HepG2 (cell line): ENCODE data around the gene ASMT. TPM values are rescaled to one million over a fixed set of nuclear protein-coding genes. Genes with fewer than 3 reads are reported as not detected.

Experiments used
- ATAC-seq: fragments of 200-7000 bp; cut with Tn5 transposase; 3 replicates; pipeline ENCODE4 v1.9.1; 2020; ENCODE audit warnings: mild to moderate bottlenecking, moderate library complexity
- BruUV-seq: library from RNA; stranded (reverse); fragments of 400-500 nt; replicated peaks from 2 replicates; lab custom pipeline; 2021; lab: Mats Ljungman, UMichigan
- CTCF ChIA-PET: fragments of 300-600 bp; formaldehyde crosslinking; extraction: SDS; loops from one replicate; lab custom pipeline; 2021; ENCODE audit warnings: low total read pairs, inconsistent platforms, low intra/inter-chr PET ratio; lab: Yijun Ruan, JAX
- POLR2A ChIA-PET: fragments of 350-600 bp; sonication (Branson Sonifier 250); formaldehyde crosslinking; loops from one replicate; lab custom pipeline; 2020; ENCODE audit warnings: antibody characterized with exemption, inconsistent platforms; lab: Yijun Ruan, JAX
- DNase-seq: peaks from one replicate; pipeline ENCODE4 v3.0.0-alpha.2; 2015; ENCODE audit warnings: low spot score
- FAIRE-seq: peaks from 3 replicates; lab custom pipeline; 2011; peaks lifted over from hg19 to GRCh38; lab: Jason Lieb, UNC
- H2AFZ ChIP-seq: one replicate; pipeline ENCODE4 v1.6.1; 2011; ENCODE audit warnings: low read length, inconsistent platforms
- H3K27ac ChIP-seq: fragments of 300-600 bp; 3 replicates; pipeline ENCODE4 v1.8.0; 2011; ENCODE audit warnings: mixed run types, mild to moderate bottlenecking, mixed read lengths, low read length, inconsistent platforms; ENCODE audit not compliant: insufficient read depth; ENCODE audit errors: extremely low read length
- H3K27me3 ChIP-seq, 2 experiments: fragments of 200-600 bp in 1 of 2; 2 replicates in 1 of 2; 3 replicates in 1 of 2; pipeline versions ENCODE4 v1.6.0 to v1.8.0; 2011; ENCODE audit warnings: low read length in 2 of 2, mild to moderate bottlenecking in 2 of 2, moderate library complexity in 2 of 2, inconsistent platforms in 1 of 2; ENCODE audit not compliant: insufficient read depth in 2 of 2, control insufficient read depth in 1 of 2
- H3K36me3 ChIP-seq, 2 experiments: fragments of 200-600 bp in 1 of 2; replicated peaks in 1 of 2; 2 replicates in 1 of 2; 3 replicates in 1 of 2; pipeline versions ENCODE4 v1.5.1 to v1.8.0; 2011; ENCODE audit warnings: low read length in 2 of 2, inconsistent platforms in 1 of 2; ENCODE audit not compliant: insufficient read depth in 2 of 2, control insufficient read depth in 1 of 2
- H3K4me1 ChIP-seq: 2 replicates; pipeline ENCODE4 v1.5.1; 2012; ENCODE audit warnings: low read length, inconsistent platforms; ENCODE audit not compliant: insufficient read depth
- H3K4me2 ChIP-seq: 2 replicates; pipeline ENCODE4 v1.6.0; 2011; ENCODE audit warnings: low read depth, low read length, inconsistent platforms
- H3K4me3 ChIP-seq, 3 experiments: fragments of 200-600 bp in 1 of 3; sonication (generic), shearing (Covaris generic) in 1 of 3; replicated peaks in 1 of 3; 2 replicates each; pipeline ENCODE4 v1.5.1; 2011 to 2016; ENCODE audit warnings: low read length in 3 of 3, inconsistent platforms in 2 of 3, low read depth in 2 of 3, mild to moderate bottlenecking in 2 of 3, control low read depth in 1 of 3, mixed read lengths in 1 of 3; ENCODE audit not compliant: insufficient read depth in 1 of 3
- H3K79me2 ChIP-seq: one replicate; pipeline ENCODE4 v1.6.1; 2011; ENCODE audit warnings: low read length, inconsistent platforms; ENCODE audit not compliant: insufficient read depth
- H3K9ac ChIP-seq: 2 replicates; pipeline ENCODE4 v1.6.0; 2011; ENCODE audit warnings: mild to moderate bottlenecking, low read depth, low read length, inconsistent platforms; ENCODE audit not compliant: insufficient read depth
- H3K9me3 ChIP-seq: 2 replicates; pipeline ENCODE4 v1.5.1; 2012; ENCODE audit warnings: mild to moderate bottlenecking, low read length
- H4K20me1 ChIP-seq: 2 replicates; pipeline ENCODE4 v1.6.0; 2011; ENCODE audit warnings: inconsistent platforms, mild to moderate bottlenecking, low read length, moderate library complexity; ENCODE audit not compliant: insufficient read depth
- BORCS8-MEF2B ChIP-seq: sonication (generic); formaldehyde crosslinking; IDR thresholded peaks from 2 replicates; pipeline ENCODE4 v1.8.0; 2022; ENCODE audit warnings: mild to moderate bottlenecking, missing genetic modification reagents
- GTF3A ChIP-seq: sonication (generic); formaldehyde crosslinking; conservative IDR thresholded peaks from 2 replicates; pipeline ENCODE4 v1.4.0; 2020; ENCODE audit warnings: mild to moderate bottlenecking, missing genetic modification reagents
- HCFC1 ChIP-seq: fragments of 150-350 bp; IDR thresholded peaks from 2 replicates; pipeline ENCODE4 v1.6.1; 2014; ENCODE audit warnings: low read depth, low read length
- MTF2 ChIP-seq: sonication (generic); formaldehyde crosslinking; IDR thresholded peaks from 2 replicates; pipeline ENCODE4 v1.5.0; 2020; ENCODE audit warnings: missing genetic modification reagents, borderline replicate concordance
- SP1 ChIP-seq, 2 experiments: fragments of 450-650 bp in 1 of 2; sonication (generic) in 1 of 2; formaldehyde crosslinking in 1 of 2; IDR thresholded peaks; 2 replicates each; pipeline versions ENCODE4 v1.4.0 to v1.6.1; 2016 to 2020; ENCODE audit warnings: missing genetic modification reagents in 1 of 2
- ZC3H13 ChIP-seq: sonication (generic); formaldehyde crosslinking; IDR thresholded peaks from 2 replicates; pipeline ENCODE4 v1.8.1; 2023; ENCODE audit warnings: mild to moderate bottlenecking, missing genetic modification reagents, moderate library complexity
- ZNF468 ChIP-seq: sonication (generic); formaldehyde crosslinking; IDR thresholded peaks from 2 replicates; pipeline ENCODE4 v1.8.0; 2022; ENCODE audit warnings: mild to moderate bottlenecking, moderate library complexity, missing genetic modification reagents
- WGBS: methylation state at CpG from one replicate; pipeline ENCODE4 v1.1.6; 2017; ENCODE audit warnings: low lambda C conversion rate; 5-methylcytosine and 5-hydroxymethylcytosine counted together
- in situ Hi-C: cut with HindIII; loops from 2 replicates; pipeline ENCODE4 v1.10.0; 2017; ENCODE audit warnings: low pct_unique_long_range_greater_than_20kb; ENCODE audit not compliant: extremely low pct_ligation_motif_present
- intact Hi-C: fragments of 100-400 bp; cut with micrococcal nuclease; formaldehyde crosslinking; loops from one replicate; pipeline ENCODE4 v1.10.0; 2022; ENCODE audit not compliant: unreplicated experiment
- polyA plus RNA-seq, 8 experiments: library from polyadenylated mRNA; depleted of rRNA in 3 of 8; stranded (reverse) in 7 of 8; unstranded in 1 of 8; fragments of >200 nt; fragmentation: Illumina TruSeq in 4 of 8; extraction: Trizol in 4 of 8; gene quantifications; 2 replicates each; pipeline versions ENCODE4 v1.2.1 to v1.2.3, GENCODE V29; 2011 to 2016; ENCODE audit warnings: low read depth in 4 of 8, missing spikeins in 1 of 8, mixed read lengths in 1 of 8; ENCODE audit not compliant: insufficient read depth in 1 of 8
- total RNA-seq, 5 experiments: library from RNA; depleted of rRNA; stranded (reverse); fragments of >200 nt; fragmentation: Illumina TruSeq; extraction: Trizol; gene quantifications; 2 replicates each; pipeline ENCODE4 v1.2.3, GENCODE V29; 2016; ENCODE audit warnings: low read depth in 1 of 5
- TF ChIP-seq, protein P1 (sequence below): sonication (generic); IDR thresholded peaks from 2 replicates; pipeline ENCODE4 v1.6.1; 2016; ENCODE audit warnings: low read depth, borderline replicate concordance
- TF ChIP-seq, protein P2 (sequence below): sonication (generic); formaldehyde crosslinking; IDR thresholded peaks from 2 replicates; pipeline ENCODE4 v1.5.0; 2020; ENCODE audit warnings: mild to moderate bottlenecking, missing genetic modification reagents

The ASMT gene
- total and polyA plus RNA-seq, 2 of the 13 experiments (the other 11 are each of a cell fraction or from before 2014, with no cell fraction given), result 0.04 TPM; not detected in 1

DNA sequence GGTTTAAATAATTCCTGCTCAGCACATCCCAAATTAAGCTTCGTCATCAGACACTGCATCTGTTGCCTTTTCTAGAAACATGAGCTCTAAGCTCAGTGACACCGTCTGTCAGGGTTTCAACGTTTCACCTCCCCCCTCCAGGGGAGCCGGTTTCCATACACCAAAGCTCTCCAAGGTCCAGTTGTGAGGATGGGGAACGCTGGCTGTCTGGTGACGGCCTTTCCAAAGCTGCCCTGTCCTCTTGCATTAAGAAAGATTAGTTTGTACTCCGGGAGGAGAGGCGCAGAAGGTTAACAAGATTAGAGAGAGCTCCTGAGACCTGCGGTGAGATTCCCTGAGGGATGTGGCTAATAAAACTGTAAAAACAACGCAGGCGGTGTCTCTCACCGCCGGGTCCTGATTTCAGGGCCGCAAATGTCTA is 43.2 kb downstream of the ASMT start:
- POLR2A ChIA-PET, result no interaction called here
- H4K20me1 ChIP-seq, result no peaks in the 10 kb centered on the region
- H3K79me2 ChIP-seq, result no peaks in the 10 kb centered on the region
- no TSS peak for BruUV-seq
- no peaks in the 10 kb centered on the region for H3K27me3 ChIP-seq
- TF ChIP-seq HCFC1, result no peak
- TF ChIP-seq, protein P1, sequence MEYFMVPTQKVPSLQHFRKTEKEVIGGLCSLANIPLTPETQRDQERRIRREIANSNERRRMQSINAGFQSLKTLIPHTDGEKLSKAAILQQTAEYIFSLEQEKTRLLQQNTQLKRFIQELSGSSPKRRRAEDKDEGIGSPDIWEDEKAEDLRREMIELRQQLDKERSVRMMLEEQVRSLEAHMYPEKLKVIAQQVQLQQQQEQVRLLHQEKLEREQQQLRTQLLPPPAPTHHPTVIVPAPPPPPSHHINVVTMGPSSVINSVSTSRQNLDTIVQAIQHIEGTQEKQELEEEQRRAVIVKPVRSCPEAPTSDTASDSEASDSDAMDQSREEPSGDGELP, result no peak
- TF ChIP-seq BORCS8-MEF2B (CRISPR knock-in tag), result no peak
- TF ChIP-seq GTF3A (CRISPR knock-in tag), result no peak
- TF ChIP-seq SP1 (IDR thresholded peaks at IDR 0.05), result no peak
- TF ChIP-seq SP1 (CRISPR knock-in tag; IDR thresholded peaks at IDR 0.05), result no peak
- TF ChIP-seq ZNF468 (CRISPR knock-in tag), result no peak
- TF ChIP-seq, protein P2, sequence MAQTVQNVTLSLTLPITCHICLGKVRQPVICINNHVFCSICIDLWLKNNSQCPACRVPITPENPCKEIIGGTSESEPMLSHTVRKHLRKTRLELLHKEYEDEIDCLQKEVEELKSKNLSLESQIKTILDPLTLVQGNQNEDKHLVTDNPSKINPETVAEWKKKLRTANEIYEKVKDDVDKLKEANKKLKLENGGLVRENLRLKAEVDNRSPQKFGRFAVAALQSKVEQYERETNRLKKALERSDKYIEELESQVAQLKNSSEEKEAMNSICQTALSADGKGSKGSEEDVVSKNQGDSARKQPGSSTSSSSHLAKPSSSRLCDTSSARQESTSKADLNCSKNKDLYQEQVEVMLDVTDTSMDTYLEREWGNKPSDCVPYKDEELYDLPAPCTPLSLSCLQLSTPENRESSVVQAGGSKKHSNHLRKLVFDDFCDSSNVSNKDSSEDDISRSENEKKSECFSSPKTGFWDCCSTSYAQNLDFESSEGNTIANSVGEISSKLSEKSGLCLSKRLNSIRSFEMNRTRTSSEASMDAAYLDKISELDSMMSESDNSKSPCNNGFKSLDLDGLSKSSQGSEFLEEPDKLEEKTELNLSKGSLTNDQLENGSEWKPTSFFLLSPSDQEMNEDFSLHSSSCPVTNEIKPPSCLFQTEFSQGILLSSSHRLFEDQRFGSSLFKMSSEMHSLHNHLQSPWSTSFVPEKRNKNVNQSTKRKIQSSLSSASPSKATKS (CRISPR knock-in tag), result no peak
- TF ChIP-seq ZC3H13, result no peak
- no peak for TF ChIP-seq MTF2 (CRISPR knock-in tag)
- no peaks in the 10 kb centered on the region for H3K4me1 ChIP-seq
- DNase-seq (no peak), FAIRE-seq (no peak), ATAC-seq (peak; percentile 48)
- no peaks in the 10 kb centered on the region for H3K9me3 ChIP-seq
- no peak overlapping the region for H3K9ac ChIP-seq
- intact Hi-C loops, result no loop called here
- CTCF ChIA-PET, result no interaction called here
- H3K4me3 ChIP-seq, result no peak overlapping the region
- in situ Hi-C loops, result no loop called here
- WGBS, result 36% methylated on average over 14 of the region's 14 CpGs
- H3K27ac ChIP-seq, result no peak overlapping the region
- H3K36me3 ChIP-seq, result no peaks in the 10 kb centered on the region
- no peak overlapping the region for H2AFZ ChIP-seq
- H3K4me2 ChIP-seq, result peak overlapping the region; percentile 34
